Astrocyte (in vitro differentiated cells and primary cell): ENCODE measurements around the gene KASH5. TPM values are rescaled to one million over a fixed set of nuclear protein-coding genes. Genes with fewer than 3 reads are reported as not detected.

Experiments used
- DNase-seq: peaks from one replicate; pipeline ENCODE4 v3.0.0-alpha.2; 2010; ENCODE audit warnings: low read depth
- FAIRE-seq: peaks from 2 replicates; lab custom pipeline; 2011; peaks lifted over from hg19 to GRCh38; lab: Jason Lieb, UNC
- H2AFZ ChIP-seq: 2 replicates; pipeline ENCODE4 v1.6.0; 2012; ENCODE audit warnings: low read depth, low read length, inconsistent platforms
- H3K27ac ChIP-seq: 2 replicates; pipeline ENCODE4 v1.5.1; 2011; ENCODE audit warnings: low read depth, low read length, inconsistent platforms
- H3K27me3 ChIP-seq: 2 replicates; pipeline ENCODE4 v1.6.0; 2011; ENCODE audit warnings: low read length, inconsistent platforms; ENCODE audit not compliant: insufficient read depth
- H3K36me3 ChIP-seq: 2 replicates; pipeline ENCODE4 v1.5.1; 2011; ENCODE audit warnings: low read length, inconsistent platforms; ENCODE audit not compliant: insufficient read depth
- H3K4me1 ChIP-seq: 2 replicates; pipeline ENCODE4 v1.5.1; 2011; ENCODE audit warnings: low read length, inconsistent platforms; ENCODE audit not compliant: insufficient read depth
- H3K4me2 ChIP-seq: 2 replicates; pipeline ENCODE4 v1.6.0; 2012; ENCODE audit warnings: low read length, inconsistent platforms
- H3K4me3 ChIP-seq: 2 replicates; pipeline ENCODE4 v1.5.1; 2011; ENCODE audit warnings: low read depth, mild to moderate bottlenecking, low read length, inconsistent platforms; ENCODE audit not compliant: insufficient read depth
- H3K79me2 ChIP-seq: 2 replicates; pipeline ENCODE4 v1.6.0; 2012; ENCODE audit warnings: mild to moderate bottlenecking, low read length, inconsistent platforms; ENCODE audit not compliant: insufficient read depth
- H3K9ac ChIP-seq: 2 replicates; pipeline ENCODE4 v1.6.0; 2012; ENCODE audit warnings: mild to moderate bottlenecking, low read length, inconsistent platforms
- H3K9me3 ChIP-seq: 2 replicates; pipeline ENCODE4 v1.5.1; 2012; ENCODE audit warnings: low read depth, mild to moderate bottlenecking, low read length, inconsistent platforms; ENCODE audit not compliant: insufficient read depth
- H4K20me1 ChIP-seq: 2 replicates; pipeline ENCODE4 v1.6.0; 2012; ENCODE audit warnings: low read length, inconsistent platforms; ENCODE audit not compliant: insufficient read depth
- H3K27ac Mint-ChIP-seq: one replicate; pipeline ENCODE4 v1.8.0; 2021; ENCODE audit warnings: mild to moderate bottlenecking, mixed read lengths; ENCODE audit not compliant: unreplicated experiment
- H3K27me3 Mint-ChIP-seq: one replicate; pipeline ENCODE4 v1.8.0; 2021; ENCODE audit warnings: low read depth, mixed read lengths; ENCODE audit not compliant: unreplicated experiment
- H3K36me3 Mint-ChIP-seq: one replicate; pipeline ENCODE4 v1.8.0; 2021; ENCODE audit warnings: low read depth, mixed read lengths; ENCODE audit not compliant: unreplicated experiment
- H3K4me1 Mint-ChIP-seq: one replicate; pipeline ENCODE4 v1.8.0; 2021; ENCODE audit warnings: low read depth, mixed read lengths; ENCODE audit not compliant: unreplicated experiment
- H3K4me3 Mint-ChIP-seq: one replicate; pipeline ENCODE4 v1.8.0; 2021; ENCODE audit warnings: mild to moderate bottlenecking, moderate library complexity, mixed read lengths; ENCODE audit not compliant: unreplicated experiment
- H3K9me3 Mint-ChIP-seq: one replicate; pipeline ENCODE4 v1.8.0; 2021; ENCODE audit warnings: mild to moderate bottlenecking, mixed read lengths; ENCODE audit not compliant: unreplicated experiment
- EZH2 ChIP-seq: IDR thresholded peaks from 2 replicates; pipeline ENCODE4 v1.6.1; 2012; ENCODE audit warnings: mild to moderate bottlenecking, low read length, inconsistent platforms; ENCODE audit not compliant: insufficient read depth
- total RNA-seq: library from RNA; stranded (reverse); gene quantifications from 2 replicates; pipeline ENCODE4 v1.2.1, GENCODE V29; 2021
- TF ChIP-seq, protein P1 (sequence below): IDR thresholded peaks from 2 replicates; pipeline ENCODE4 v1.5.1; 2011; ENCODE audit warnings: low read depth, mild to moderate bottlenecking, inconsistent platforms, low read length, moderate library complexity; ENCODE audit not compliant: insufficient read depth

The KASH5 gene
- total RNA-seq, 1 donor from 2014 or later, result not detected

DNA sequence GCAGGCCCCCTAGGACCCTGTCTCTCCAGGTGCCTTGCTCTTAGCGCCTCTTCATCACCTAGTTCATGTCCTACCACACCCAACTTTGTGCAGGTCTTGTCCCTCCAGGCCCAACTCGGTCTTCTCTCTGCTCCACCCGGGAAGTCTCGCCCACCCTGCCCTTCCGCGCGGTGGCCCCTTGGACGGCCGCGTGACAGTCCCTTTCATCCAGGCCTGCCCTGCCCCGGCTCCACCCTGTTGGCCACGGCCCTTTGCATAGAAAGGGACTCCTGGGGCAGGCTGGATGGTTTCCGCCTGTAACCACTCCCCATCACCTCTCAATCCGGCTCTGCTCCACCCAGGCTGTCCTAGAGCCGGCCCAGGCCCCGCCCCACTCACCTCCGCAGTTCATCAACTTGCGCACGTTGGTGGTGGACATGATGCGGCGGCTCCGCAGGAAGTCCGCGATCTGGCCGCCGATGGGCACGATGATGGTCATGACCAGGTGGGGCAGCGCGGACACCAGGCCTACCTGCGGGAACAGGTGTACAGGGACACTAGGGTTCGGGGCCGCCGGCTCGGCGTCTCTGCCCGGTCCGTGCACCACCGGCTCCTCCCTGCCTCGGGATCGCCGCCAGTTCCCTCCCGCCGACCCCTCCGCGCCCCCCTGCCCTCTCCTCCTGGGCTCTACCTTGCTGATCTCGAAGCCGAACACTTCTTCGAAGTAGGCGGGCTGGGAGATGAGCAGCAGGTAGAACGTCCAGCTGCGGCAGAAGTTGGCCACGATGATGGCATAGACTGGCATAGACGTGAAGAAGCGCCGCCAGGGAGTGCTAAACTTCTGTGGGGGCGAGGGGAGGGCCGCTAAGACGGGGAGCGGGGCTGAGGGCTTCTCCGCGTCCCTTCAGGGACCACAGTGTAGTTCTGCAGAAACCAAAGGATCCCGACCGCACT, 44.4 kb downstream of the KASH5 start:
- peaks cover 71% of the 10 kb centered on the region for H3K27me3 Mint-ChIP-seq
- peaks cover 83% of the 10 kb centered on the region for H3K27me3 ChIP-seq
- H3K4me3 Mint-ChIP-seq, result no peak overlapping the region
- H3K36me3 Mint-ChIP-seq, result no peaks in the 10 kb centered on the region
- TF ChIP-seq EZH2, result peak; percentile 71
- TF ChIP-seq, protein P1, sequence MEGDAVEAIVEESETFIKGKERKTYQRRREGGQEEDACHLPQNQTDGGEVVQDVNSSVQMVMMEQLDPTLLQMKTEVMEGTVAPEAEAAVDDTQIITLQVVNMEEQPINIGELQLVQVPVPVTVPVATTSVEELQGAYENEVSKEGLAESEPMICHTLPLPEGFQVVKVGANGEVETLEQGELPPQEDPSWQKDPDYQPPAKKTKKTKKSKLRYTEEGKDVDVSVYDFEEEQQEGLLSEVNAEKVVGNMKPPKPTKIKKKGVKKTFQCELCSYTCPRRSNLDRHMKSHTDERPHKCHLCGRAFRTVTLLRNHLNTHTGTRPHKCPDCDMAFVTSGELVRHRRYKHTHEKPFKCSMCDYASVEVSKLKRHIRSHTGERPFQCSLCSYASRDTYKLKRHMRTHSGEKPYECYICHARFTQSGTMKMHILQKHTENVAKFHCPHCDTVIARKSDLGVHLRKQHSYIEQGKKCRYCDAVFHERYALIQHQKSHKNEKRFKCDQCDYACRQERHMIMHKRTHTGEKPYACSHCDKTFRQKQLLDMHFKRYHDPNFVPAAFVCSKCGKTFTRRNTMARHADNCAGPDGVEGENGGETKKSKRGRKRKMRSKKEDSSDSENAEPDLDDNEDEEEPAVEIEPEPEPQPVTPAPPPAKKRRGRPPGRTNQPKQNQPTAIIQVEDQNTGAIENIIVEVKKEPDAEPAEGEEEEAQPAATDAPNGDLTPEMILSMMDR, result no peak
- H3K4me3 ChIP-seq, result no peak overlapping the region
- H2AFZ ChIP-seq, result no peak overlapping the region
- H3K36me3 ChIP-seq, result no peaks in the 10 kb centered on the region
- H3K4me2 ChIP-seq, result no peak overlapping the region
- no peak overlapping the region for H3K27ac Mint-ChIP-seq
- no peaks in the 10 kb centered on the region for H4K20me1 ChIP-seq
- FAIRE-seq (no peak), DNase-seq (no peak)
- H3K4me1 Mint-ChIP-seq, result peaks cover 2% of the 10 kb centered on the region
- no peak overlapping the region for H3K27ac ChIP-seq
- H3K79me2 ChIP-seq, result no peaks in the 10 kb centered on the region
- peaks cover 9% of the 10 kb centered on the region for H3K9me3 Mint-ChIP-seq
- no peak overlapping the region for H3K9ac ChIP-seq
- H3K4me1 ChIP-seq, result no peaks in the 10 kb centered on the region
- H3K9me3 ChIP-seq, result peaks cover 7% of the 10 kb centered on the region

DNA sequence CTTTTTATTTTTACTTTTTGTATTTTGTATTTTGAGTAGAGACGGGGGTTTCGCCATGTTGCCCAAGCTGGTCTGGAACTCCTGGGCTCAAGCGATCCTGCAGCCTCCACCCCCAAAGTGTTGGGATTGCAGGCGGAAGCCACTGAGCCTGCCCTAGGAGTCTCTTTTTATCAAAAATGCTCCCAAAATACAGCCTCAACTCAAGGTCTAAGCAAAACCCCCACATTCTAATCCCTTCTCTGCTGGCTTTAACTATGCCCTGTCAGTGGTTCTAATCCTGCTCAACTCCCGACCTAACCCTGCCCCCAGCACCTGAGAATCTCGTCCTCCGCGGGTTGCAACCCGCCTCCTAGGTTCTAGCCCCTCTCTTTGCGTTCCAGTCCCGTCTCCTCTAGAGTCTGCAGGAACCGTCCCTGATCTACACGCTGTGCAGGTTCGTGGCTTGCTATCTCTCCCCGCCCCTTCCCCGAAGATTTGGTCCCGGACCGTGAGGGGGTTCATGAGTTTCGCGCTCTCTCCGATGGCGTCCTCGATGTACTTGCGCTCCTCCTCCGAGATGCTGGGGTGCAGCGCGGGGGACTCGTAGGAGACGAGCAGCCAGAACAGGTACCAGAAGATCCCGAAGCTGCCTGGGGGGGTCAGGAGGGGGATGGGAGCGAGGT, 45.3 kb downstream of the KASH5 start:
- no peaks in the 10 kb centered on the region for H3K4me1 ChIP-seq
- peaks cover 73% of the 10 kb centered on the region for H3K27me3 Mint-ChIP-seq
- TF ChIP-seq EZH2, result peak; percentile 58
- TF ChIP-seq, protein P1, result no peak
- no peaks in the 10 kb centered on the region for H3K36me3 ChIP-seq
- H3K9me3 ChIP-seq, result peaks cover 7% of the 10 kb centered on the region
- no peak for DNase-seq
- H3K4me3 ChIP-seq, result no peak overlapping the region
- H3K27ac ChIP-seq, result no peak overlapping the region
- peaks cover 84% of the 10 kb centered on the region for H3K27me3 ChIP-seq
- no peaks in the 10 kb centered on the region for H3K36me3 Mint-ChIP-seq
- H3K4me3 Mint-ChIP-seq, result no peak overlapping the region
- H3K9me3 Mint-ChIP-seq, result peaks cover 9% of the 10 kb centered on the region
- no peaks in the 10 kb centered on the region for H4K20me1 ChIP-seq
- no peaks in the 10 kb centered on the region for H3K79me2 ChIP-seq
- H3K4me2 ChIP-seq, result no peak overlapping the region
- H3K27ac Mint-ChIP-seq, result no peak overlapping the region
- FAIRE-seq, result no peak
- H2AFZ ChIP-seq, result no peak overlapping the region
- H3K4me1 Mint-ChIP-seq, result no peaks in the 10 kb centered on the region
- H3K9ac ChIP-seq, result no peak overlapping the region
